ENCODE measurements around the gene C11orf54.
"Not testable (repeated sequence)": the region's sequence is repeated elsewhere in the genome, so short reads cannot be mapped to it uniquely, and the experiment has no call there.

C11orf54 gene

GRCh38 chr11:93766504-93766903 lies 25.0 kb downstream of the C11orf54 start:
- no peak for DNase-seq (ENCODE audit: low read depth in 2 of 2)

- no peak for DNase-seq (ENCODE audit: low read depth in 2 of 2)
These were observed 25.5 kb downstream of the C11orf54 start for GRCh38 chr11:93767018-93767417.

- DNase-seq (ENCODE audit: low read depth in 2 of 2), result no peak
These were observed 28.7 kb downstream of the C11orf54 start for GRCh38 chr11:93770160-93770559.

GRCh38 chr11:93772123-93772522 lies 30.7 kb downstream of the C11orf54 start:
- no peak for DNase-seq (ENCODE audit: low read depth in 2 of 2)

GRCh38 chr11:93773045-93773477 lies 31.6 kb downstream of the C11orf54 start:
- no peak for DNase-seq (ENCODE audit: low read depth in 2 of 2)

- no peak for DNase-seq (ENCODE audit: low read depth in 2 of 2)
These were observed 32.2 kb downstream of the C11orf54 start for GRCh38 chr11:93773601-93774200.

GRCh38 chr11:93774560-93774959 lies 33.1 kb downstream of the C11orf54 start:
- not testable (repeated sequence) for DNase-seq (ENCODE audit: low read depth in 2 of 2)

- no peak for DNase-seq (ENCODE audit: low read depth in 2 of 2)
These were observed 33.8 kb downstream of the C11orf54 start for GRCh38 chr11:93775289-93775688.

GRCh38 chr11:93783362-93783761 lies 41.9 kb downstream of the C11orf54 start:
- DNase-seq (ENCODE audit: low read depth in 2 of 2), result no peak

GRCh38 chr11:93783765-93784144 lies 42.3 kb downstream of the C11orf54 start:
- no peak for DNase-seq (ENCODE audit: low read depth in 2 of 2)

- DNase-seq (ENCODE audit: low read depth in 2 of 2), result peak; percentile 75 to 88
These were observed 42.9 kb downstream of the C11orf54 start, which contains the start of gene MED17 for GRCh38 chr11:93784145-93784934. TSS of gene MED17 (plus strand) at chr11:93784282. CDS start at chr11:93784514, 232 bp downstream.

- DNase-seq (ENCODE audit: low read depth in 2 of 2), result peak in 1 of 2 donors; percentile 7
These were observed 43.5 kb downstream of the C11orf54 start for GRCh38 chr11:93784935-93785360.

- no peak for DNase-seq (ENCODE audit: low read depth in 2 of 2)
These were observed 50.0 kb downstream of the C11orf54 start for GRCh38 chr11:93791493-93791892.

- no peak for DNase-seq (ENCODE audit: low read depth in 2 of 2)
These were observed 55.2 kb downstream of the C11orf54 start for GRCh38 chr11:93796441-93797231.

GRCh38 chr11:93801366-93801765 lies 59.9 kb downstream of the C11orf54 start:
- DNase-seq (ENCODE audit: low read depth in 2 of 2), result no peak

- DNase-seq (ENCODE audit: low read depth in 2 of 2), result no peak
These were observed 63.4 kb downstream of the C11orf54 start for GRCh38 chr11:93804879-93805278.

- DNase-seq (ENCODE audit: low read depth in 2 of 2), result no peak
These were observed 66.5 kb downstream of the C11orf54 start for GRCh38 chr11:93807980-93808379.

GRCh38 chr11:93813974-93814373 lies 72.5 kb downstream of the C11orf54 start:
- no peak for DNase-seq (ENCODE audit: low read depth in 2 of 2)

Measured in stimulated activated CD4-positive, alpha-beta T cell treated with anti-CD3 and anti-CD28 coated beads, Interleukin-4, amount 100 ng/mL, for 48 hours (primary cell).